Fibroblast of villous mesenchyme (primary cell): Measurements from ENCODE around the gene FBXL2. TPM values are rescaled to one million over a fixed set of nuclear protein-coding genes. Genes with fewer than 3 reads are reported as not detected.
A peak's percentile ranks its signal among the peaks of the same experiment; 100 is the strongest.

ENCODE experiments used
- DNase-seq: peaks from one replicate; pipeline ENCODE4 v3.0.0-alpha.2; 2010; ENCODE audit warnings: low read depth
- H3K4me3 ChIP-seq: 2 replicates; pipeline ENCODE4 v1.5.1; 2011; ENCODE audit warnings: low read depth, mild to moderate bottlenecking, low read length
- CTCF ChIP-seq: IDR thresholded peaks from 2 replicates; pipeline ENCODE4 v1.5.1; 2012; ENCODE audit warnings: low read depth, mild to moderate bottlenecking, low read length; ENCODE audit not compliant: insufficient read depth
- total RNA-seq: library from RNA; depleted of rRNA; stranded (reverse); fragments of >200 nt; gene quantifications from 2 replicates; pipeline ENCODE4 v1.2.3, GENCODE V29; 2012

FBXL2 gene
- total RNA-seq, 1 donor: 16.8 TPM

- no peak overlapping the region for H3K4me3 ChIP-seq
- no peak for TF ChIP-seq CTCF
- no peak for DNase-seq
Measured at GRCh38 chr3:33312361-33312760, 35.1 kb downstream of the FBXL2 start.

GRCh38 chr3:33313331-33313730 lies 36.1 kb downstream of the FBXL2 start:
- TF ChIP-seq CTCF: no peak
- DNase-seq: no peak

GRCh38 chr3:33314993-33315392 lies 37.8 kb downstream of the FBXL2 start:
- no peak for TF ChIP-seq CTCF
- no peak for DNase-seq
- no peak overlapping the region for H3K4me3 ChIP-seq

More at GRCh38 chr3:33313331-33313730, 36.1 kb downstream of the FBXL2 start:
- no peak overlapping the region for H3K4me3 ChIP-seq

DNA sequence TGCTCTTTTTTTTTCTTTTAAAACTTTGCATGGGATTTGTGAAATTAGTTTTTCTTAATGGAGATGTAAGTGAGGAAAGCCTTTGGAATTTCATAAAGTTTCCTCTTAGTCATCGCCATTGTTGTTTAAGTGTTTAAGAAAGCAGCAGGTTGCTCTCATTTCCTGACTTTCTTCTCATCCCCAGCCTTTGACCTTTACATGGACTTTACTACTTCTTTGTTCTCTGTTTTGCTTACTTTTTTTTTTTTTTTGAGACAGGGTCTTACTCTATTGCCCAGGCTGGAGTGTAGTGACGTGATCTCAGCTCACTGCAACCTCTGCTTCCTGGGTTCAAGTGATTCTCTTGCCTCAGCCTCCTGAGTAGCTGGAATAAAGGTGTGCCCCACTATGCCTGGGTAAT lies 38.6 kb downstream of the FBXL2 start:
- no peak for TF ChIP-seq CTCF
- H3K4me3 ChIP-seq: no peak overlapping the region
- no peak for DNase-seq

DNA sequence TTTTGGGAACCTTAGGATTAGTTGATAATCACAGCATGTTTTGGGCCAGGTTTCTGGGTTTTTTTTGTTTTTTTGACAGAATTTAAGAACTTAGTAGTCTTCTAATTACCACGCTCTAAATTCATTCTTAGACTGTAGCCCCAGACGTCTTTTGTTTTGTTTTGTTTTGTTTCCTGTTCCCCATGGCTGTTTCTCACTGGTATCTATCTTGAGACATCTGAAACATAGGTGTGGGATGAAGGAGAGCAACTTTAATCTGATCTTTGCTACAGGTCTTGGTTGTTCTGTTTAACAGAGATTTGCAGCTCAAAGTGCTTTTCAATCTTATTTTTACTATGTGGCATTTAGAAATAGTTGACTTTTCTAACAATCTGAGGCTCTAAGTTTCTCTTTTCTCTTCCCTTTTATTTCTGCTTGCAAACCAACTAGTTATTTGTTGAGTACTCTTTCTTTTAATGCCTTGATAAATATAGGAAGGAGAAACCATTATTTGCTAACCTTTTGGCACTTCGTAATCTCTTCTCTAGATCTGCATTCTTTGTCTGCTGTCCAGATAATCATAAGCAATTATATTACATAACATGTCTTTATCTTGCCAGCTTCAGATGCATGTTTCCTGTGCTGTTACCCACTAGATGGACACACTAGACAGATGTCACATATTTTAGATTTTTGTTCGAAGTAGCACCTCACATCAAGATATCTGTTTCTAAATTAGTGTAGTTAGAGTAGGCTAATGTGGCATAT lies 40.9 kb downstream of the FBXL2 start:
- no peak for TF ChIP-seq CTCF
- no peak overlapping the region for H3K4me3 ChIP-seq
- no peak for DNase-seq

GRCh38 chr3:33318710-33319380 lies 41.6 kb downstream of the FBXL2 start:
- DNase-seq: no peak
- H3K4me3 ChIP-seq: no peak overlapping the region
- TF ChIP-seq CTCF: peak; percentile 15
